GM10248 (cell line): ENCODE results near the gene TXN.

Source experiments
- CTCF ChIA-PET: fragments of 300-600 bp; sonication (Branson Sonifier 250); formaldehyde crosslinking; extraction: SDS; loops from one replicate; lab custom pipeline; 2021; ENCODE audit warnings: antibody characterized with exemption; lab: Yijun Ruan, JAX
- POLR2A ChIA-PET: fragments of 350-650 bp; sonication (Branson Sonifier 250); formaldehyde crosslinking; extraction: SDS; loops from one replicate; lab custom pipeline; 2020; ENCODE audit warnings: antibody characterized with exemption; lab: Yijun Ruan, JAX
- DNase-seq: peaks from one replicate; pipeline ENCODE4 v3.0.0; 2012; ENCODE audit errors: extremely low spot score
- CTCF ChIP-seq: IDR thresholded peaks from 2 replicates; pipeline ENCODE4 v1.5.1; 2012; ENCODE audit warnings: mild to moderate bottlenecking, low read depth; ENCODE audit errors: extremely low read depth, missing control alignments, control extremely low read depth

TXN gene

DNA sequence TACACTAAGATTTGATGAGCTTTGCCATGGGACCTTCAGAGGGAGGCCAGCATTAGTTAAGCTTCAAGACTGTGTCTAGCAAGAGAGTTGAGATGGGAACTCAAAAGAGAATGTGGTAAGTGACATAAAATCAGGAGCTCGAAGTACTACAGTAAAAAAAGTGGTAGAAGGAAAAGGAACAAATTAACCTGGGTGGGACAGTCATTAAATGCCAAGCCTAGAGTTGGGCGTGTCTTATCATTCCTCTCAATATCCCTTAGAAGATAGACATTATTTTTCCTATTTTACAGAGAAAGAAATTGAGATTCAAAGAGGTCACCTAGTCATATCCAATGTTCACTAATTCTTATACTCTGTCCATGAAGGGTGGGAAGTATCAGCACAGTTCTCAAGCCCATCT is 3.3 kb upstream of the TXN start:
- POLR2A ChIA-PET, result no interaction called here
- CTCF ChIA-PET, result interaction anchor here (1.4 to 1.6 kb wide), 2 partner anchors 14 to 44 kb away, joined by 3 read pairs; no protein-coding TSS in a partner anchor
- TF ChIP-seq CTCF, result no peak
- no peak for DNase-seq

DNA sequence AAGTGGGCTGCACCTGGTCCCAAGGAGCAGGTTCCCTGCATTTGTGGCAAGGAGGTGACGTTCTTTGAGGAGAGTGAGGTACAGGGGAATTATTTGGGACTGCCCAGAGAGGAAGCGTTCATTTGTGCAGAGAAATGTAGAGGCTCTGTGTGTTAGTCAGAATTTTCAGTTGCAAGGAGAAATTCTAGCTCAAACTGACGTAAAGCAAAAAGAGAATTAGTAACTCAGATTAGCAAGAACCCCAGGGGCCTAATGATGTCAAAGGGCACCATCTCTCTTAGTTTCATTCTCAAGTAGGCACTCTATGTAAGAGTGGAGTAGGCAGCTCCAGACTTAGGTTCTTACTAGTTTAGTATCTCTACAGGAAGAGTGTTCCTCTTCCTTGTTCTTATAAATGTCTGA is 2.4 kb upstream of the TXN start:
- TF ChIP-seq CTCF, result no peak
- DNase-seq, result peak; percentile 37
- POLR2A ChIA-PET, result interaction anchor here (0.6 kb wide), 1 partner anchor 947 kb away, joined by 3 read pairs; no protein-coding TSS in a partner anchor
- CTCF ChIA-PET, result interaction anchor here (1.4 kb wide), 1 partner anchor 44 kb away, joined by 3 read pairs; no protein-coding TSS in a partner anchor

DNA sequence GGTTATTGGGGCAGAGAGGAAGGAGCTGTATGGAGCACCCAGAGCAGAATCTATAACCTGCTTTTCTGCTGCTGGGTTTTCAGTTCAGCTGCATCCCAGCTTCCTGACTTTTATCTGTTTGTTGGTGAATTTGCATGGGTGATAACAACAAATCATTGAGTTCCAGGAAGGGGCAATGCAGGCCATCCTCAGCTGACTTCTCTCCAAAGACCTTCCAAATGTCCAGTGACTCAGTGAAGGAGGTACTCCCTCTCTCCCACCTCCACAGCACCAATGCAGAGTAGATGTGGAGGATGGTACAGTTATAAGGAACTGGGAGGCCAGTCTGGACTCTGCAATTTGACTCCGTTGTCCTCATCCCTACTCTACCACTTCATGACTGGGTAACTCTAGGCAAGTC is 1.6 kb upstream of the TXN start:
- POLR2A ChIA-PET, result no interaction called here
- DNase-seq, result no peak
- no peak for TF ChIP-seq CTCF
- CTCF ChIA-PET, result interaction anchor here (1.1 kb wide), 1 partner anchor 11 kb away, joined by 4 read pairs; no protein-coding TSS in a partner anchor

- DNase-seq, result peak; percentile 24
- ChIA-PET POLR2A (interaction anchor here (0.6 to 1.0 kb wide), 10 partner anchors 11 to 1276 kb away, joined by 3 to 11 read pairs (median 3); no protein-coding TSS in a partner anchor), CTCF (interaction anchor here (1.1 kb wide), 1 partner anchor 12 kb away, joined by 4 read pairs; no protein-coding TSS in a partner anchor)
- no peak for TF ChIP-seq CTCF
These were observed 962 bp upstream of the TXN start for GRCh38 chr9:110257097-110257841.

- no peak for TF ChIP-seq CTCF
- DNase-seq, result peak; percentile 33
- POLR2A ChIA-PET, result interaction anchor here (0.7 to 1.0 kb wide), 12 partner anchors 9 to 910 kb away, joined by 3 to 11 read pairs (median 5); no protein-coding TSS in a partner anchor
- CTCF ChIA-PET, result no interaction called here
These were observed 586 bp downstream of the TXN start for GRCh38 chr9:110255463-110256379.

- CTCF ChIA-PET, result no interaction called here
- POLR2A ChIA-PET, result no interaction called here
- DNase-seq, result no peak
- TF ChIP-seq CTCF, result no peak
These were observed 1.3 kb downstream of the TXN start for GRCh38 chr9:110255034-110255462.
